Right atrium auricular region (tissue), 2 donors: ENCODE data around the gene MRPS5. TPM values are rescaled to one million over a fixed set of nuclear protein-coding genes. Genes with fewer than 3 reads are reported as not detected.
A peak's percentile ranks its signal among the peaks of the same experiment; 100 is the strongest.

ENCODE experiments used
- DNase-seq: peaks from one replicate; pipeline ENCODE4 v3.0.0-alpha.2; 2019; ENCODE audit warnings: low spot score
- H3K27ac ChIP-seq, 2 donors: fragments of 200-600 bp; sonication (generic); 1 replicate in 1 of 2; 2 replicates in 1 of 2; pipeline ENCODE4 v1.5.1; 2016 to 2019
- H3K27me3 ChIP-seq, 2 donors: fragments of 200-600 bp; sonication (generic); one replicate each; pipeline versions ENCODE4 v1.5.1 to v1.6.0; 2017 to 2019
- H3K36me3 ChIP-seq: fragments of 200-600 bp; sonication (generic); one replicate; pipeline ENCODE4 v1.5.1; 2016
- H3K4me1 ChIP-seq, 2 donors: fragments of 200-600 bp; sonication (generic); one replicate each; pipeline versions ENCODE4 v1.5.1 to v1.6.0; 2017 to 2019
- H3K4me3 ChIP-seq, 2 donors: fragments of 200-600 bp; sonication (generic); 1 replicate in 1 of 2; 2 replicates in 1 of 2; pipeline ENCODE4 v1.5.1; 2017 to 2019; ENCODE audit warnings: mild to moderate bottlenecking in 1 of 2, moderate library complexity in 1 of 2
- H3K9me3 ChIP-seq, 2 donors: fragments of 200-600 bp; sonication (generic); one replicate each; pipeline ENCODE4 v1.5.1; 2019
- total RNA-seq, 2 donors: library from RNA; depleted of rRNA; stranded (reverse); fragments of >200 nt; gene quantifications; one replicate each; pipeline ENCODE4 v1.1.0, GENCODE V29; 2016
- TF ChIP-seq, protein P1 (sequence below), 2 donors: fragments of 200-600 bp; sonication (generic); IDR thresholded peaks; one replicate each; pipeline ENCODE4 v1.5.1; 2019; ENCODE audit warnings: antibody characterized with exemption in 2 of 2

Gene MRPS5
- total RNA-seq, 2 donors from 2014 or later = 39.0 to 57.7 TPM

DNA sequence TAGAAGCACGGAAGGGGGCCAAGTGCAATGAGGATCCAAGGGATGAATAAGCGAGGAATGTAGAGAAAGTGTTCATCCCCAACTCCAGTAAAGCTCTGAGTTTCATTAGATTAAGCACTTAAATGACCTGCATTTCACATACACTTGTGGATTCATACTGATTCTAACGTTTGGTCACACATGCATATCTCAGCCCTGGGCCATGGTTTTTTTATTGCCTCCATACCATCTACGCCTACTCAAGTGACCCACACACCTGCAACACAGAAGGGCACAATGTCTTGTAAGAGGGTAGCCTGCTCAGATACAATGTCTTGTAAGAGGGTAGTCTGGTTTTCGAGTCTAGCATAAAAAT, 566 bp upstream of the MRPS5 start:
- H3K36me3 ChIP-seq = no peaks in the 10 kb centered on the region
- peaks cover 0 to 23% of the 10 kb centered on the region in 2 donors for H3K4me1 ChIP-seq
- H3K27me3 ChIP-seq = no peaks in the 10 kb centered on the region
- H3K9me3 ChIP-seq = no peaks in the 10 kb centered on the region
- peak overlapping the region; percentile 73 to 95 for H3K4me3 ChIP-seq
- DNase-seq = no peak
- peak overlapping the region; percentile 90 to 93 for H3K27ac ChIP-seq
- TF ChIP-seq, protein P1, sequence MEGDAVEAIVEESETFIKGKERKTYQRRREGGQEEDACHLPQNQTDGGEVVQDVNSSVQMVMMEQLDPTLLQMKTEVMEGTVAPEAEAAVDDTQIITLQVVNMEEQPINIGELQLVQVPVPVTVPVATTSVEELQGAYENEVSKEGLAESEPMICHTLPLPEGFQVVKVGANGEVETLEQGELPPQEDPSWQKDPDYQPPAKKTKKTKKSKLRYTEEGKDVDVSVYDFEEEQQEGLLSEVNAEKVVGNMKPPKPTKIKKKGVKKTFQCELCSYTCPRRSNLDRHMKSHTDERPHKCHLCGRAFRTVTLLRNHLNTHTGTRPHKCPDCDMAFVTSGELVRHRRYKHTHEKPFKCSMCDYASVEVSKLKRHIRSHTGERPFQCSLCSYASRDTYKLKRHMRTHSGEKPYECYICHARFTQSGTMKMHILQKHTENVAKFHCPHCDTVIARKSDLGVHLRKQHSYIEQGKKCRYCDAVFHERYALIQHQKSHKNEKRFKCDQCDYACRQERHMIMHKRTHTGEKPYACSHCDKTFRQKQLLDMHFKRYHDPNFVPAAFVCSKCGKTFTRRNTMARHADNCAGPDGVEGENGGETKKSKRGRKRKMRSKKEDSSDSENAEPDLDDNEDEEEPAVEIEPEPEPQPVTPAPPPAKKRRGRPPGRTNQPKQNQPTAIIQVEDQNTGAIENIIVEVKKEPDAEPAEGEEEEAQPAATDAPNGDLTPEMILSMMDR (IDR thresholded peaks at IDR 0.05) = no peak

DNA sequence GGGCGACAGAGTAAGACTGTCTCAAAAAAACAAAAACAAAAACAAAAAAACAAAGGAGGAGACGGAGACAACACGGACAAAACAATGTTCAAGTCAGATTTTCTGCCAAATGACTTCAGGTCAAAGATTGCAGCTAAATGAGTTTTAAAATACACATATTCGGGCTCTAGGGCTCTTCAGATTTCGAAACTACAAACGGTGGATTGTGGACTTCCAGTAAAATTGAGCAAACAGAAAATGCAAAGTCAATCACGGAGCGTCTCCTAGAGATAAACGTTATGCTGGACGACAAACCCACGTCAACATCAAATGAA, 558 bp downstream of the MRPS5 start:
- no peaks in the 10 kb centered on the region for H3K27me3 ChIP-seq
- H3K4me1 ChIP-seq = peaks cover 0 to 23% of the 10 kb centered on the region in 2 donors
- H3K4me3 ChIP-seq = peak overlapping the region; percentile 73 to 95
- H3K9me3 ChIP-seq = no peaks in the 10 kb centered on the region
- no peak for DNase-seq
- H3K36me3 ChIP-seq = peaks cover 4% of the 10 kb centered on the region
- TF ChIP-seq, protein P1 (IDR thresholded peaks at IDR 0.05) = no peak
- H3K27ac ChIP-seq = peak overlapping the region; percentile 90 to 93

DNA sequence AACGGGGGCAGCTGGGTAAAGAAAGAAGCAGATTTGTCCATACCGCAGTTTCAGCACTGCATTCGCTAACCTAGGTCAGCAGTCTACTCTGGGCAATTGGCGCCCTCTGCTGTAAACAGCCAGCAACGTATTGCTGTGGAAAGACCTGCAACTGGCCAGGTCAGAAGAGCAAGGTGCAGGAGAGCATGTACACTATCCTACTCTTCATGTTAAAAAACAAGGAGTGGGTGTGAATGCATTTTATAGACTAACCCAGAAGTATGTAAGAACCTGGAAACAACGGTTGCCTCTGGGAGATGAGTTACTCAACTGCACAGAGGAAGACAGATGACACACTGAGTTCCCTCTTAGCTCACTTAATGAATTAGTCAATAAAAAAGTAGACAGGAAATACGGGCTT, 6.2 kb downstream of the MRPS5 start:
- TF ChIP-seq, protein P1 (IDR thresholded peaks at IDR 0.05) = peak; percentile 47 to 77
- Histone ChIP-seq H3K4me1 (peaks cover 0 to 14% of the 10 kb centered on the region in 2 donors), H3K4me3 (no peak overlapping the region), H3K27ac (no peak overlapping the region), H3K9me3 (no peaks in the 10 kb centered on the region), H3K27me3 (no peaks in the 10 kb centered on the region), H3K36me3 (peaks cover 47% of the 10 kb centered on the region)
- peak; percentile 73 for DNase-seq

DNA sequence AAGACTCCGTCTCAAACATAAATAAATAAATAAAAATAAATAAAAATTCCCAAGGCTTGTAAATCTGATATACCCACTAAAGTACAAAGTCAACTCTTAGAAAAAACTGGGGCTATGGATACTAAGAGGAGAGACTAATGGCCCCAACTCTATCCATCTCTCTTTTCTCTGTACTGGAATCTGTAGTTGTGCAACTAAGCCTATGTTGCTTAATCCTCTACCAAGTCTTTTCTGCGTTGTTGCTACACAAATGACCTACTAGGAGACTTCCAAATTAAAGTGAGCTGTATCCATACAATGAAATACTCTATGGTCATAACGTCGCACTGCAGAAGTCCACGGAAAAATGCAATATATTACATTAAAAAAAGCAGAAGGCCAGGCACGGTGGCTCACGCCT, 8.1 kb downstream of the MRPS5 start:
- H3K4me3 ChIP-seq = no peak overlapping the region
- TF ChIP-seq, protein P1 (IDR thresholded peaks at IDR 0.05) = no peak
- no peaks in the 10 kb centered on the region for H3K9me3 ChIP-seq
- peaks cover 67% of the 10 kb centered on the region for H3K36me3 ChIP-seq
- no peak for DNase-seq
- H3K27me3 ChIP-seq = no peaks in the 10 kb centered on the region
- no peaks in the 10 kb centered on the region for H3K4me1 ChIP-seq
- no peak overlapping the region for H3K27ac ChIP-seq

DNA sequence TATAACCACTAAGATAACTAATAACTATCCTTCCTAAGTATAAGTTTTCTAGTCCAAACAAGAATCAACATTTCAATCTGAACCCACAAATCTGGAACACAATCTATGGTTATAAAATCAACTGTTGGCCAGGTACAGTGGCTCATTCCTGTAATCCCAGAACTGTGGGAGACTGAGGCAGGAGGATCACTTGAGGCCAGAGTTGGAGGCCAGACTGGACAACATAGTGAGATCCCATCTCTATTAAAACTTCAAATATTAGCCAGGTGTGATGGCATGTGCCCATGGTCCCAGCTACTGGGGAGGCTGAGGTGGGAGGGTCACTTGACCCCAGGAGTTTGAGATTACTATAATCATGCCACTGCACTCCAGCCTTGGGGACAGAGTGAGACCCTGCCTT, 11.2 kb downstream of the MRPS5 start:
- no peak overlapping the region for H3K27ac ChIP-seq
- peaks cover 92% of the 10 kb centered on the region for H3K36me3 ChIP-seq
- no peaks in the 10 kb centered on the region for H3K9me3 ChIP-seq
- no peak for DNase-seq
- H3K27me3 ChIP-seq = no peaks in the 10 kb centered on the region
- H3K4me1 ChIP-seq = no peaks in the 10 kb centered on the region
- TF ChIP-seq, protein P1 (IDR thresholded peaks at IDR 0.05) = no peak
- H3K4me3 ChIP-seq = no peak overlapping the region

DNA sequence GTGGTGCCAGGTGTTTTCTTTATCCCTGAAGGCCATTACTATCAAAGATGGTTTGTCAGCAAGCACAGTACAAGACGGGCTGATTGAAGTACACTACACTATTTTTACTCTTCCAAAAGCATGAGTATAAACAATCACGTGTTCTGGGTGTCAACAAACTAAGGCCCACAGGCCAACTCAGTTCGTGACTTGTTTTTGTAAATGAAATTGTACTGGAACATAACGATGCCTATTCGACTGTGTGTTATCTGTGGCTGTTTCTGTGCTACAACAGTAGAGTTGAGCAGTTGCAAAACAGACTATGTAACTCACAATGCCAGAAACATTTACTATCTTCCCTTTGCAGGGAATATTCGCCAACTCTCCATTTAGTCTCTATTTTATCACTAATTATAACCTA, 12.3 kb downstream of the MRPS5 start:
- H3K4me3 ChIP-seq = no peak overlapping the region
- H3K36me3 ChIP-seq = peaks cover 96% of the 10 kb centered on the region
- TF ChIP-seq, protein P1 (IDR thresholded peaks at IDR 0.05) = no peak
- no peaks in the 10 kb centered on the region for H3K27me3 ChIP-seq
- no peak overlapping the region for H3K27ac ChIP-seq
- H3K9me3 ChIP-seq = no peaks in the 10 kb centered on the region
- no peak for DNase-seq
- no peaks in the 10 kb centered on the region for H3K4me1 ChIP-seq
